K562 (cell line): ENCODE measurements around the gene BICD1. TPM values are rescaled to one million over a fixed set of nuclear protein-coding genes. Genes with fewer than 3 reads are reported as not detected.

Experiments used
- ATAC-seq: fragments of 200-7000 bp; cut with Tn5 transposase; 3 replicates; pipeline ENCODE4 v1.9.1; 2020; ENCODE audit warnings: moderate library complexity
- BruUV-seq: library from RNA; stranded (reverse); fragments of 400-500 nt; replicated peaks from 2 replicates; lab custom pipeline; 2021; lab: Mats Ljungman, UMichigan
- CTCF ChIA-PET: fragments of 300-600 bp; formaldehyde crosslinking; extraction: SDS; loops from one replicate; lab custom pipeline; 2021; ENCODE audit warnings: low intra/inter-chr PET ratio; lab: Yijun Ruan, JAX
- POLR2A ChIA-PET: fragments of 300-600, 350-650 bp; sonication (Branson Sonifier 250); formaldehyde crosslinking; extraction: SDS; loops from one replicate; lab custom pipeline; 2021; ENCODE audit warnings: antibody characterized with exemption, inconsistent platforms; lab: Yijun Ruan, JAX
- DNase-seq, 4 experiments: peaks; one replicate each; pipeline versions ENCODE4 v3.0.0 to v3.0.0-alpha.2; 2011 to 2018; ENCODE audit warnings: low spot score in 3 of 4, mixed read lengths in 3 of 4; ENCODE audit errors: extremely low read depth in 1 of 4
- FAIRE-seq: peaks from 2 replicates; lab custom pipeline; 2011; peaks lifted over from hg19 to GRCh38; lab: Jason Lieb, UNC
- H2AFZ ChIP-seq: 2 replicates; pipeline ENCODE4 v1.6.0; 2011; ENCODE audit warnings: low read depth, low read length, control low read depth, inconsistent platforms
- H3K27ac ChIP-seq: fragments of 200-600 bp; 3 replicates; pipeline ENCODE4 v1.8.0; 2011; ENCODE audit warnings: low read depth, mild to moderate bottlenecking, control low read depth, inconsistent platforms, low read length, moderate library complexity, mixed read lengths; ENCODE audit errors: extremely low read depth
- H3K27me3 ChIP-seq, 2 experiments: fragments of 300-600 bp in 1 of 2; 2 replicates in 1 of 2; 3 replicates in 1 of 2; pipeline versions ENCODE4 v1.6.0 to v1.8.0; 2011; ENCODE audit warnings: inconsistent platforms in 2 of 2, low read length in 2 of 2, mild to moderate bottlenecking in 1 of 2, mixed read lengths in 1 of 2, moderate library complexity in 1 of 2; ENCODE audit not compliant: control insufficient read depth in 2 of 2, insufficient read depth in 2 of 2
- H3K36me3 ChIP-seq: fragments of 300-600 bp; 3 replicates; pipeline ENCODE4 v1.8.0; 2011; ENCODE audit warnings: mild to moderate bottlenecking, low read length, inconsistent platforms; ENCODE audit not compliant: control insufficient read depth, insufficient read depth
- H3K4me1 ChIP-seq, 2 experiments: fragments of 200-600 bp in 1 of 2; replicated peaks in 1 of 2; 2 replicates in 1 of 2; 3 replicates in 1 of 2; pipeline versions ENCODE4 v1.5.1 to v1.8.0; 2011; ENCODE audit warnings: inconsistent platforms in 2 of 2, low read length in 2 of 2, mild to moderate bottlenecking in 1 of 2, mixed read lengths in 1 of 2, moderate library complexity in 1 of 2; ENCODE audit not compliant: control insufficient read depth in 2 of 2, insufficient read depth in 2 of 2
- H3K4me2 ChIP-seq: 2 replicates; pipeline ENCODE4 v1.6.1; 2011; ENCODE audit warnings: low read length, control low read depth, inconsistent platforms, mixed read lengths; ENCODE audit not compliant: insufficient read depth
- H3K4me3 ChIP-seq: fragments of 200-600 bp; sonication (generic), shearing (Covaris generic); 2 replicates; pipeline ENCODE4 v1.5.1; 2016; ENCODE audit warnings: control low read depth, inconsistent platforms
- H3K79me2 ChIP-seq: fragments of 200-600 bp; 3 replicates; pipeline ENCODE4 v1.8.0; 2011; ENCODE audit warnings: low read length, inconsistent platforms; ENCODE audit not compliant: control insufficient read depth, insufficient read depth
- H3K9ac ChIP-seq, 2 experiments: 2 replicates each; pipeline versions ENCODE4 v1.6.0 to v1.6.1; 2011; ENCODE audit warnings: low read depth in 2 of 2, low read length in 2 of 2, control low read depth in 1 of 2, inconsistent platforms in 1 of 2, mild to moderate bottlenecking in 1 of 2, mixed read lengths in 1 of 2; ENCODE audit not compliant: insufficient read depth in 1 of 2
- H3K9me1 ChIP-seq: one replicate; pipeline ENCODE4 v1.6.0; 2011; ENCODE audit warnings: inconsistent platforms, mild to moderate bottlenecking, low read length, moderate library complexity; ENCODE audit not compliant: control insufficient read depth, insufficient read depth
- H3K9me3 ChIP-seq: replicated peaks from 2 replicates; pipeline ENCODE4 v1.5.1; 2011; ENCODE audit warnings: low read depth, low read length, inconsistent platforms; ENCODE audit not compliant: control insufficient read depth, insufficient read depth
- H4K20me1 ChIP-seq: replicated peaks from 2 replicates; pipeline ENCODE4 v1.6.1; 2011; ENCODE audit warnings: low read length, inconsistent platforms, mixed read lengths; ENCODE audit not compliant: control insufficient read depth, insufficient read depth
- CBX5 ChIP-seq: IDR thresholded peaks from 2 replicates; pipeline ENCODE4 v1.6.1; 2014; ENCODE audit warnings: low read depth, borderline replicate concordance
- DEAF1 ChIP-seq: fragments of 450-650 bp; formaldehyde crosslinking; IDR thresholded peaks from 2 replicates; pipeline ENCODE4 v1.4.0; 2020; ENCODE audit warnings: mild to moderate bottlenecking, moderate library complexity
- EP400 ChIP-seq: fragments of 450-650 bp; IDR thresholded peaks from 2 replicates; pipeline ENCODE4 v1.6.1; 2017; ENCODE audit warnings: antibody characterized with exemption, mild to moderate bottlenecking, moderate library complexity
- ESRRB ChIP-seq: fragments of 250-450 bp; sonication (Bioruptor Pico); IDR thresholded peaks from 2 replicates; pipeline ENCODE4 v1.5.0; 2020; ENCODE audit warnings: mild to moderate bottlenecking, moderate library complexity, borderline replicate concordance
- HLTF ChIP-seq: fragments of 450-650 bp; IDR thresholded peaks from 2 replicates; pipeline ENCODE4 v1.6.1; 2016
- HSF4 ChIP-seq: fragments of 250-450 bp; sonication (Bioruptor Pico); IDR thresholded peaks from 2 replicates; pipeline ENCODE4 v2.1.2; 2022; ENCODE audit warnings: mild to moderate bottlenecking, moderate library complexity, borderline replicate concordance
- IFI16 ChIP-seq: fragments of 250-450 bp; sonication (Bioruptor Pico); IDR thresholded peaks from 2 replicates; pipeline ENCODE4 v2.1.2; 2022; ENCODE audit warnings: mild to moderate bottlenecking, inconsistent platforms
- NCOA4 ChIP-seq: fragments of 450-650 bp; IDR thresholded peaks from 2 replicates; pipeline ENCODE4 v1.6.1; 2018; ENCODE audit warnings: mild to moderate bottlenecking; ENCODE audit not compliant: partially characterized antibody
- NFXL1 ChIP-seq: fragments of 450-650 bp; formaldehyde crosslinking; IDR thresholded peaks from 2 replicates; pipeline ENCODE4 v1.4.0; 2021; ENCODE audit warnings: mild to moderate bottlenecking
- POLR2AphosphoS5 ChIP-seq: IDR thresholded peaks from 2 replicates; pipeline ENCODE4 v1.6.1; 2011; ENCODE audit warnings: mild to moderate bottlenecking, low read depth, low read length, moderate library complexity; ENCODE audit not compliant: control insufficient read depth, insufficient read depth
- PTTG1 ChIP-seq: fragments of 450-650 bp; IDR thresholded peaks from 2 replicates; pipeline ENCODE4 v1.6.1; 2016; ENCODE audit warnings: low read depth, mild to moderate bottlenecking, missing genetic modification characterization, missing compliant biosample characterization
- TEAD4 ChIP-seq, 2 experiments: sonication (generic) in 1 of 2; formaldehyde crosslinking in 1 of 2; IDR thresholded peaks; 2 replicates each; pipeline versions ENCODE4 v1.6.1 to v1.8.0; 2012 to 2022; ENCODE audit warnings: borderline replicate concordance in 1 of 2, inconsistent platforms in 1 of 2, low read length in 1 of 2, mild to moderate bottlenecking in 1 of 2, missing genetic modification reagents in 1 of 2
- ZNF431 ChIP-seq: sonication (generic); formaldehyde crosslinking; IDR thresholded peaks from 2 replicates; pipeline ENCODE4 v1.8.0; 2022; ENCODE audit warnings: mild to moderate bottlenecking, missing genetic modification reagents
- WGBS: fragments of 100-300 bp; shearing (Covaris generic); methylation state at CpG from one replicate; pipeline ENCODE4 v1.1.6; 2016; ENCODE audit warnings: low coverage, mixed read lengths; ENCODE audit not compliant: insufficient coverage; ENCODE audit errors: missing lambda C conversion rate; 5-methylcytosine and 5-hydroxymethylcytosine counted together
- in situ Hi-C: fragments of 300-500 bp; cut with MboI; formaldehyde crosslinking; loops from 4 replicates; pipeline ENCODE4 v1.15.0; 2018; ENCODE audit warnings: inconsistent platforms, mixed read lengths
- intact Hi-C: fragments of 100-400 bp; cut with micrococcal nuclease; formaldehyde crosslinking; loops from 2 replicates; pipeline ENCODE4 v1.14.2; 2022
- polyA plus RNA-seq, 8 experiments: library from polyadenylated mRNA; depleted of rRNA in 4 of 8; stranded (reverse) in 5 of 8; unstranded in 3 of 8; fragments of >200 nt; fragmentation: Nextera tagmentation in 2 of 8; fragmentation: Illumina TruSeq in 1 of 8; extraction: Ambion mirVana in 2 of 8; extraction: Trizol in 1 of 8; gene quantifications; 2 replicates each; pipeline versions ENCODE4 v1.2.1 to v1.2.3, GENCODE V29; 2011 to 2014; ENCODE audit warnings: inconsistent platforms in 1 of 8, missing spikeins in 1 of 8
- total RNA-seq, 7 experiments: library from RNA; depleted of rRNA in 6 of 7; stranded (reverse); fragments of >200 nt in 6 of 7; fragmentation: Illumina TruSeq in 2 of 7; extraction: Trizol in 2 of 7; gene quantifications; 2 replicates each; pipeline versions ENCODE4 v1.2.1 to v1.2.3, GENCODE V29; 2011 to 2021; ENCODE audit warnings: low replicate concordance in 1 of 7
- TF ChIP-seq, protein P1 (sequence below): sonication (generic); formaldehyde crosslinking; IDR thresholded peaks from 2 replicates; pipeline ENCODE4 v1.4.0; 2020; ENCODE audit warnings: mild to moderate bottlenecking, missing genetic modification reagents
- TF ChIP-seq, protein P2 (sequence below): sonication (generic); formaldehyde crosslinking; IDR thresholded peaks from 2 replicates; pipeline ENCODE4 v1.8.0; 2023; ENCODE audit warnings: mild to moderate bottlenecking, missing genetic modification reagents

The BICD1 gene
- total and polyA plus RNA-seq, 9 of the 15 experiments (the other 6 are each of a cell fraction or from before 2014, with no cell fraction given): 3.5 to 21.1 (median 12.5) TPM

GRCh38 chr12:32155961-32156529, 49.4 kb downstream of the BICD1 start:
- no peak overlapping the region for H3K9ac ChIP-seq
- no peaks in the 10 kb centered on the region for H3K9me1 ChIP-seq
- POLR2A ChIA-PET: interaction anchor here (2.1 kb wide), 1 partner anchor 9 kb away, joined by 6 read pairs; no protein-coding TSS in a partner anchor
- no peak for TF ChIP-seq HSF4 (CRISPR knock-in tag)
- TF ChIP-seq, protein P1, sequence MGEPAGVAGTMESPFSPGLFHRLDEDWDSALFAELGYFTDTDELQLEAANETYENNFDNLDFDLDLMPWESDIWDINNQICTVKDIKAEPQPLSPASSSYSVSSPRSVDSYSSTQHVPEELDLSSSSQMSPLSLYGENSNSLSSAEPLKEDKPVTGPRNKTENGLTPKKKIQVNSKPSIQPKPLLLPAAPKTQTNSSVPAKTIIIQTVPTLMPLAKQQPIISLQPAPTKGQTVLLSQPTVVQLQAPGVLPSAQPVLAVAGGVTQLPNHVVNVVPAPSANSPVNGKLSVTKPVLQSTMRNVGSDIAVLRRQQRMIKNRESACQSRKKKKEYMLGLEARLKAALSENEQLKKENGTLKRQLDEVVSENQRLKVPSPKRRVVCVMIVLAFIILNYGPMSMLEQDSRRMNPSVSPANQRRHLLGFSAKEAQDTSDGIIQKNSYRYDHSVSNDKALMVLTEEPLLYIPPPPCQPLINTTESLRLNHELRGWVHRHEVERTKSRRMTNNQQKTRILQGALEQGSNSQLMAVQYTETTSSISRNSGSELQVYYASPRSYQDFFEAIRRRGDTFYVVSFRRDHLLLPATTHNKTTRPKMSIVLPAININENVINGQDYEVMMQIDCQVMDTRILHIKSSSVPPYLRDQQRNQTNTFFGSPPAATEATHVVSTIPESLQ (CRISPR knock-in tag): no peak
- TF ChIP-seq PTTG1: no peak
- no peak for TF ChIP-seq EP400
- TF ChIP-seq ESRRB: no peak
- TF ChIP-seq NCOA4: no peak
- TF ChIP-seq TEAD4 (IDR thresholded peaks at IDR 0.05; ENCODE audit: low read length): peak; percentile 77
- no peak for TF ChIP-seq TEAD4 (CRISPR knock-in tag; IDR thresholded peaks at IDR 0.05; ENCODE audit: borderline replicate concordance)
- TF ChIP-seq POLR2AphosphoS5: peak; percentile 47; the same call in 1 of the 2 replicates
- no peak for TF ChIP-seq IFI16
- TF ChIP-seq DEAF1 (CRISPR knock-in tag): no peak
- no peak for TF ChIP-seq CBX5
- TF ChIP-seq ZNF431: no peak
- TF ChIP-seq NFXL1 (CRISPR knock-in tag): no peak
- TF ChIP-seq, protein P2, sequence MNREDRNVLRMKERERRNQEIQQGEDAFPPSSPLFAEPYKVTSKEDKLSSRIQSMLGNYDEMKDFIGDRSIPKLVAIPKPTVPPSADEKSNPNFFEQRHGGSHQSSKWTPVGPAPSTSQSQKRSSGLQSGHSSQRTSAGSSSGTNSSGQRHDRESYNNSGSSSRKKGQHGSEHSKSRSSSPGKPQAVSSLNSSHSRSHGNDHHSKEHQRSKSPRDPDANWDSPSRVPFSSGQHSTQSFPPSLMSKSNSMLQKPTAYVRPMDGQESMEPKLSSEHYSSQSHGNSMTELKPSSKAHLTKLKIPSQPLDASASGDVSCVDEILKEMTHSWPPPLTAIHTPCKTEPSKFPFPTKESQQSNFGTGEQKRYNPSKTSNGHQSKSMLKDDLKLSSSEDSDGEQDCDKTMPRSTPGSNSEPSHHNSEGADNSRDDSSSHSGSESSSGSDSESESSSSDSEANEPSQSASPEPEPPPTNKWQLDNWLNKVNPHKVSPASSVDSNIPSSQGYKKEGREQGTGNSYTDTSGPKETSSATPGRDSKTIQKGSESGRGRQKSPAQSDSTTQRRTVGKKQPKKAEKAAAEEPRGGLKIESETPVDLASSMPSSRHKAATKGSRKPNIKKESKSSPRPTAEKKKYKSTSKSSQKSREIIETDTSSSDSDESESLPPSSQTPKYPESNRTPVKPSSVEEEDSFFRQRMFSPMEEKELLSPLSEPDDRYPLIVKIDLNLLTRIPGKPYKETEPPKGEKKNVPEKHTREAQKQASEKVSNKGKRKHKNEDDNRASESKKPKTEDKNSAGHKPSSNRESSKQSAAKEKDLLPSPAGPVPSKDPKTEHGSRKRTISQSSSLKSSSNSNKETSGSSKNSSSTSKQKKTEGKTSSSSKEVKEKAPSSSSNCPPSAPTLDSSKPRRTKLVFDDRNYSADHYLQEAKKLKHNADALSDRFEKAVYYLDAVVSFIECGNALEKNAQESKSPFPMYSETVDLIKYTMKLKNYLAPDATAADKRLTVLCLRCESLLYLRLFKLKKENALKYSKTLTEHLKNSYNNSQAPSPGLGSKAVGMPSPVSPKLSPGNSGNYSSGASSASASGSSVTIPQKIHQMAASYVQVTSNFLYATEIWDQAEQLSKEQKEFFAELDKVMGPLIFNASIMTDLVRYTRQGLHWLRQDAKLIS (CRISPR knock-in tag): no peak
- TF ChIP-seq HLTF: no peak

More at GRCh38 chr12:32155961-32156529, 49.4 kb downstream of the BICD1 start:
- intact Hi-C loops: no loop called here
- FAIRE-seq: peak; percentile 77
- H3K27me3 ChIP-seq: no peaks in the 10 kb centered on the region
- DNase-seq: peak in 3 of 4 experiments; percentile 13 to 58 (median 42)
- H3K79me2 ChIP-seq: no peaks in the 10 kb centered on the region
- H3K4me1 ChIP-seq: peaks cover 0 to 10% of the 10 kb centered on the region in 2 experiments; a peak in 3 of 5 replicates
- BruUV-seq: no TSS peak
- WGBS: 8% methylated on average over 4 of the region's 4 CpGs
- ATAC-seq: peak; percentile 66
- no peaks in the 10 kb centered on the region for H4K20me1 ChIP-seq
- H3K36me3 ChIP-seq: no peaks in the 10 kb centered on the region
- H2AFZ ChIP-seq: no peak overlapping the region
- no peak overlapping the region for H3K4me3 ChIP-seq
- no peak overlapping the region; the same call in 1 of the 2 replicates for H3K4me2 ChIP-seq
- no peaks in the 10 kb centered on the region for H3K9me3 ChIP-seq
- in situ Hi-C loops: no loop called here
- no peak overlapping the region for H3K27ac ChIP-seq
- CTCF ChIA-PET: no interaction called here
